Ishikawa (cell line): ENCODE measurements around the gene ZNF367.

Experiments
- CEBPB ChIP-seq: IDR thresholded peaks from 2 replicates; pipeline ENCODE4 v1.6.1; 2012
- CREB1 ChIP-seq: IDR thresholded peaks from 2 replicates; pipeline ENCODE4 v1.6.1; 2012; ENCODE audit warnings: low read depth
- EP300 ChIP-seq: IDR thresholded peaks from 2 replicates; pipeline ENCODE4 v1.6.1; 2012; ENCODE audit warnings: borderline replicate concordance
- FOXM1 ChIP-seq: IDR thresholded peaks from 2 replicates; pipeline ENCODE4 v1.6.1; 2012; ENCODE audit warnings: low read depth, borderline replicate concordance
- MAX ChIP-seq: IDR thresholded peaks from 2 replicates; pipeline ENCODE4 v1.6.1; 2012
- NFIC ChIP-seq: IDR thresholded peaks from 2 replicates; pipeline ENCODE4 v1.6.1; 2012
- RAD21 ChIP-seq: IDR thresholded peaks from 2 replicates; pipeline ENCODE4 v1.6.1; 2012; ENCODE audit warnings: low read depth
- REST ChIP-seq: IDR thresholded peaks from 2 replicates; pipeline ENCODE4 v1.6.1; 2012; ENCODE audit warnings: low read depth, mild to moderate bottlenecking
- TAF1 ChIP-seq: IDR thresholded peaks from 2 replicates; pipeline ENCODE4 v1.6.1; 2012; ENCODE audit warnings: low read depth, mild to moderate bottlenecking
- TCF12 ChIP-seq: IDR thresholded peaks from 2 replicates; pipeline ENCODE4 v1.6.1; 2012; ENCODE audit warnings: low read depth
- TEAD4 ChIP-seq: IDR thresholded peaks from 2 replicates; pipeline ENCODE4 v1.6.1; 2012
- USF1 ChIP-seq: IDR thresholded peaks from 2 replicates; pipeline ENCODE4 v1.6.1; 2012
- YY1 ChIP-seq: IDR thresholded peaks from 2 replicates; pipeline ENCODE4 v1.6.1; 2012; ENCODE audit warnings: low read depth
- ZBTB7A ChIP-seq: IDR thresholded peaks from 2 replicates; pipeline ENCODE4 v1.6.1; 2012; ENCODE audit warnings: low read depth

GRCh38 chr9:96381696-96382095 is 36.5 kb downstream of the ZNF367 start:
- no peak for TF ChIP-seq FOXM1
- TF ChIP-seq TAF1, result no peak
- TF ChIP-seq MAX, result no peak
- no peak for TF ChIP-seq RAD21
- TF ChIP-seq EP300, result no peak
- TF ChIP-seq TEAD4, result no peak
- no peak for TF ChIP-seq YY1
- TF ChIP-seq CEBPB, result no peak
- TF ChIP-seq NFIC, result no peak
- TF ChIP-seq REST, result no peak
- no peak for TF ChIP-seq USF1
- no peak for TF ChIP-seq CREB1
- no peak for TF ChIP-seq ZBTB7A
- TF ChIP-seq TCF12, result no peak
